NCI-H526 treated with DMSO at 0.1 percent for 48 hours (cell line): ENCODE measurements around the gene VPS25.
A peak's percentile ranks its signal among the peaks of the same experiment; 100 is the strongest.

Source experiments
- DNase-seq: peaks from one replicate; lab custom pipeline; 2025; lab: John Stamatoyannopoulos, UW

The VPS25 gene

GRCh38 chr17:42795465-42795864, 22.2 kb downstream of the VPS25 start:
- no peak for DNase-seq

GRCh38 chr17:42796066-42796758, 23.0 kb downstream of the VPS25 start:
- DNase-seq: no peak

GRCh38 chr17:42797067-42798007, 24.1 kb downstream of the VPS25 start:
- no peak for DNase-seq

- DNase-seq: no peak
Observed at GRCh38 chr17:42798011-42798382, 24.7 kb downstream of the VPS25 start.

GRCh38 chr17:42798383-42799380, 25.4 kb downstream of the VPS25 start, which contains the start of the genes CNTD1 and COA3:
CNTD1 (plus strand) TSS chr17:42798861; CDS start chr17:42799068, 207 bp downstream.
COA3 (minus strand) TSS chr17:42798704; CDS start chr17:42798681, 23 bp downstream.
- DNase-seq: peak; percentile 70

GRCh38 chr17:42803074-42803883, 30.0 kb downstream of the VPS25 start:
- DNase-seq: no peak

GRCh38 chr17:42804918-42805367, 31.7 kb downstream of the VPS25 start:
- DNase-seq: no peak

- DNase-seq: no peak
Observed at GRCh38 chr17:42806249-42806648, 33.0 kb downstream of the VPS25 start.

GRCh38 chr17:42809250-42809649, 36.0 kb downstream of the VPS25 start:
- DNase-seq: no peak

- no peak for DNase-seq
Observed at GRCh38 chr17:42814633-42815399, 41.6 kb downstream of the VPS25 start.

GRCh38 chr17:42817866-42818265, 44.6 kb downstream of the VPS25 start:
- no peak for DNase-seq

GRCh38 chr17:42818379-42818778, 45.1 kb downstream of the VPS25 start:
- no peak for DNase-seq

- peak; percentile 16 for DNase-seq
Observed at GRCh38 chr17:42819939-42820535, 46.8 kb downstream of the VPS25 start.

- DNase-seq: no peak
Observed at GRCh38 chr17:42821176-42821575, 47.9 kb downstream of the VPS25 start.

- no peak for DNase-seq
Observed at GRCh38 chr17:42827472-42827871, 54.2 kb downstream of the VPS25 start.
